ENCODE data around the gene HSD17B14. TPM values are rescaled to one million over a fixed set of nuclear protein-coding genes. Genes with fewer than 3 reads are reported as not detected.

HSD17B14 gene
- total and polyA plus RNA-seq, 2 of the 8 experiments (the other 6 are each of a cell fraction or from before 2014, with no cell fraction given): 8.4 to 25.5 TPM

DNA sequence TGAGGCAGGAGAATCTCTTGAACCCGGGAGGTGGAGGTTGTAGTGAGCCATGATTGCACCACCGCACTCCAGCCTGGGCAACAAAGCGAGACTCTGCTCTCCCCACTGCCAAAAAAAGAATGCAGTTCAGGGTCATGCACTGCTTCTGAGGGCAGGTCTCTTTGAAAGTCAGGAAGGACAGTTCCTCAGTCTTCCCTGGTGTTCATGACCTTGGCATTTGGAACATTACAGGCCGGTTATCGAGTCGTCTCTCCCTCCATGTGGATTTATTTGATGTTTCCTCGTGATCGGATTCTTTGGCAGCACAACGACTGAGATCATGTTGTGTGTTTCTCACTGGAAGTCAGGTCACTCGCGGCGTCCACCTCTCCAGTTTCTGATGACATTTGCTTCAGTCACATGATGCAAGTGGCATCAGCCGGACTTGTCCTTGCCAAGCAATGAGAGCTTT, 63.8 kb downstream of the HSD17B14 start:
- Histone ChIP-seq H3K4me2 (ENCODE audit: insufficient read depth in 1 of 2, low read depth in 2 of 2, low read length in 2 of 2) (no peak overlapping the region), H3K18ac (ENCODE audit: extremely low read depth, low read length) (no peak overlapping the region), H4K5ac (ENCODE audit: insufficient read length, low read depth, low read length) (no peak overlapping the region), H3K79me1 (ENCODE audit: low read depth, low read length) (no peaks in the 10 kb centered on the region), H2BK120ac (replicated peaks; ENCODE audit: low read depth, low read length) (no peak overlapping the region), H3K4ac (replicated peaks; ENCODE audit: insufficient read length, low read depth, low read length) (no peak overlapping the region), H4K8ac (ENCODE audit: extremely low read depth, insufficient read depth, low read length) (no peak overlapping the region), H3K9ac (replicated peaks in 1 of 4; ENCODE audit: extremely low read depth in 1 of 4, low read depth in 3 of 4, low read length in 3 of 4) (no peak overlapping the region), H3K79me2 (ENCODE audit: control insufficient read depth in 1 of 2, insufficient read depth in 2 of 2, low read length in 2 of 2) (no peaks in the 10 kb centered on the region), H3K36me3 (ENCODE audit: control insufficient read depth in 2 of 4, insufficient read depth in 4 of 4, low read length in 3 of 4) (no peaks in the 10 kb centered on the region), H4K91ac (replicated peaks; ENCODE audit: insufficient read length, low read length) (no peak overlapping the region), H3K9me3 (ENCODE audit: insufficient read depth in 2 of 2, low read depth in 1 of 2, low read length in 1 of 2) (no peaks in the 10 kb centered on the region), H2BK12ac (ENCODE audit: low read depth, low read length) (no peak overlapping the region), H2BK5ac (ENCODE audit: low read depth, low read length) (no peak overlapping the region), H4K20me1 (replicated peaks in 1 of 2; ENCODE audit: control insufficient read depth in 1 of 2, insufficient read depth in 2 of 2, low read length in 2 of 2) (no peaks in the 10 kb centered on the region), H3K27me3 (replicated peaks in 1 of 4; ENCODE audit: control insufficient read depth in 3 of 4, extremely low read depth in 1 of 4, insufficient read depth in 3 of 4, low read length in 3 of 4) (no peaks in the 10 kb centered on the region), H2BK15ac (ENCODE audit: low read length) (no peak overlapping the region), H3K4me3 (ENCODE audit: extremely low read depth in 1 of 4, insufficient read depth in 2 of 4, low read depth in 3 of 4, low read length in 4 of 4) (no peak overlapping the region), H3K4me1 (replicated peaks in 1 of 4; ENCODE audit: control insufficient read depth in 3 of 4, insufficient read depth in 4 of 4, low read length in 3 of 4) (no peaks in the 10 kb centered on the region), H3K27ac (ENCODE audit: low read depth, low read length) (no peak overlapping the region), H2AFZ (ENCODE audit: low read length) (peak overlapping the region; percentile 6; the same call in 1 of the 2 replicates), H2BK20ac (ENCODE audit: low read length) (no peak overlapping the region), H3K56ac (replicated peaks; ENCODE audit: insufficient read length, low read depth, low read length) (no peak overlapping the region), H3K14ac (ENCODE audit: insufficient read length) (no peak overlapping the region), H3K23ac (ENCODE audit: insufficient read length) (no peak overlapping the region), H2AK5ac (ENCODE audit: low read depth, low read length) (no peak overlapping the region), H3K23me2 (ENCODE audit: low read depth, low read length) (0 out of 2 replicates have a peak, but pooled peaks cover 2% of the 10 kb centered on the region)
- TF ChIP-seq EZH2 (IDR thresholded peaks at IDR 0.05; ENCODE audit: low read depth, low read length, severe bottlenecking): no peak
- TF ChIP-seq CTCF (IDR thresholded peaks at IDR 0.05; ENCODE audit: control extremely low read depth in 1 of 3, insufficient read depth in 1 of 3, low read depth in 1 of 3, low read length in 3 of 3): no peak
- TF ChIP-seq SIX5 (IDR thresholded peaks at IDR 0.05; ENCODE audit: low read depth, low read length): no peak
- no peak for TF ChIP-seq BCL11A (IDR thresholded peaks at IDR 0.05; ENCODE audit: low read depth in 2 of 2, low read length in 2 of 2)
- TF ChIP-seq BACH1 (IDR thresholded peaks at IDR 0.05; ENCODE audit: low read length): no peak
- 92% methylated on average over 13 of the region's 13 CpGs; no CpG with 5 or more reads in 1 of the 2 experiments for WGBS, 2 experiments (ENCODE audit: extremely low coverage in 1 of 2, insufficient coverage in 1 of 2, insufficient read length in 1 of 2, insufficient replicate concordance in 2 of 2, low coverage in 1 of 2, low lambda C conversion rate in 2 of 2, missing lambda C conversion rate in 1 of 2)
- FAIRE-seq: no peak
- no peak for DNase-seq (ENCODE audit: low read depth in 1 of 2, low spot score in 2 of 2)
- ChIA-PET CTCF (ENCODE audit: partially characterized antibody) (interaction anchor here (1.1 to 1.2 kb wide), 2 partner anchors 69 to 126 kb away, joined by 4 to 5 read pairs; partner anchors contain the start of gene CA11), POLR2A (ENCODE audit: partially characterized antibody) (interaction anchor here (0.6 to 0.9 kb wide), 5 partner anchors 10 to 77 kb away, joined by 3 to 7 read pairs (median 4); no protein-coding TSS in a partner anchor)

All from H1 (cell line).